Activated T-helper 1 cell treated with anti-CD3 and anti-CD28 coated beads, Interleukin-2, amount 50 U/mL, for 16 hours (primary cell): ENCODE results near the gene GOLPH3L.
"Not testable (repeated sequence)": the region's sequence is repeated elsewhere in the genome, so short reads cannot be mapped to it uniquely, and the experiment has no call there.

Experiments
- DNase-seq, 2 donors: peaks; one replicate each; pipeline ENCODE4 v3.0.0-alpha.2; 2020; ENCODE audit warnings: low read depth in 1 of 2, low spot score in 1 of 2

The GOLPH3L gene

GRCh38 chr1:150619576-150620509 is 77.1 kb downstream of the GOLPH3L start:
- DNase-seq = no peak

- no peak for DNase-seq
Measured at GRCh38 chr1:150615346-150616201, 81.4 kb downstream of the GOLPH3L start.

GRCh38 chr1:150613061-150613920 is 83.7 kb downstream of the GOLPH3L start:
- no peak for DNase-seq

DNA sequence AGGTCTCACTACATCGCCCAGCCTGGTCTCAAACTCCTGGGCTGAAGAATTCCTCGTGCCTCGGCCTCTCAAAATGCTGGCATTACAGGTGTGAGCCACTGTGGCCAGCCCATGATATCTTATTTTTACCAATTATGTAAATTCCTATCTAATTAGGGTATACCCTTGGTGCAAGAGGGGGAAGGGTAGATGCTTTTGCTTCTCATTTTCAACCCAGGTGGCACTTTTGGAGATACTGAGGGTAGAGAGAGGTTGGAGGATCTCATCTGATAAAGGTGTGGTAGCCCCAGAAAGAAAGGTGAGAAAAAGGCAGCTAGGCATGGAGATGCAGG is 85.0 kb downstream of the GOLPH3L start:
- no peak for DNase-seq

- DNase-seq = no peak
Measured at GRCh38 chr1:150610576-150610975, 86.4 kb downstream of the GOLPH3L start.

DNA sequence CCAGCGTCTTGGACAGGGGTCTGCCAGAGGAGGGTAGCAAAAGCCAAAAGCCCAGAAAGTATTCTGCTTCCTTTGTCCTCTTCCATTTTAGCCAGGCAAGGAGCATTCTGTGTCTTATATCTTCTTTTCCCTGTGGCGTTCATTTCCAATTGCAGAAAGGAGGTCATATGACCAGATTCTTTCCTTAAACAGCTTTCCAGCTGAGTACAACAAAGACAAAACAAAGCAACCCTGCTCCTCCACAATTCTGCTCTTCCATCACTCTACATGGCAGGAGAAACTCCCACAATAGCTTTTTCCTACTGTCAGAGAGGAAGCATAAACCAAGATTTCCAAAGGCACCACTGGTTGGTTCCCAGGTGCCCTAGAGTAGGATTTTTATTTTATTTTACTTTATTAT is 87.2 kb downstream of the GOLPH3L start:
- DNase-seq = no peak

- DNase-seq = no peak
Measured at GRCh38 chr1:150606463-150607142, 90.4 kb downstream of the GOLPH3L start.

- DNase-seq = not testable (repeated sequence)
Measured at GRCh38 chr1:150605451-150605731, 91.6 kb downstream of the GOLPH3L start.

DNA sequence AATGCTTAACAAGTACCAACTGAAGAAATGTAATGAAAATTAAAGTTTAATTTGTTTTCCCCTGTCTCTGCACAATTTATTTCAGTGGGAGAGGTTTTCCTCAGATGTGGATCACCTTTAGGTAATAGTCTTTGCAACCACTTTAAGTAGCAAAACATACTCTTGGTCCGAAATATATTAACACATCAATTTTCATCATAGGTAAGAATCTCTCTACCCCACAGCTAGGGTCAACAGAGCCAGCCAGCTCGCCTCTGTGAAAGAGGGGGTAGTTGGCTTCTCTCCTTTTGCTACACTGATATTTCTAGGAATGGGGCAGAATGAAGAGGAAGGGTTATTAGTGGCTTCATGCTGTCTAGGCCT is 92.7 kb downstream of the GOLPH3L start:
- DNase-seq = no peak

- no peak for DNase-seq
Measured at GRCh38 chr1:150603711-150604110, 93.2 kb downstream of the GOLPH3L start.

DNA sequence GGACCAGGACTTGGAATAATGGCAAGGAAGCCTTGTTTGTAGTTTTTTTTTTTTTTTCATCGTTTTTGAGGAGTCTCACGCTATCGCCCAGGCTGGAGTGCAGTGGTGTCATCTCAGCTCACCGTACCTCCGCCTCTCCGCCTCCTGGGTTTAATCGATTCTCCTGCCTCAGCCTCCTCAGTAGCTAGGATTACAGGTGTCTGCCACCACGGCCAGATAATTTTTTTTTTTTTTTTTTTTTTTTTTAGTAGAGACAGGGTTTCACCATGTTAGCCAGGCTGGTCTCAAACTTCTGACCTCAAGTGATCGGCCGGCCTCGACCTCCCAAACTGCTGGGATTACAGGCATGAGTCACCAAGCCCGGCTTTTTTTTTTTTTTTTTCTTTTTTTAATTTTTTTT is 94.6 kb downstream of the GOLPH3L start:
- DNase-seq = not testable (repeated sequence)

DNA sequence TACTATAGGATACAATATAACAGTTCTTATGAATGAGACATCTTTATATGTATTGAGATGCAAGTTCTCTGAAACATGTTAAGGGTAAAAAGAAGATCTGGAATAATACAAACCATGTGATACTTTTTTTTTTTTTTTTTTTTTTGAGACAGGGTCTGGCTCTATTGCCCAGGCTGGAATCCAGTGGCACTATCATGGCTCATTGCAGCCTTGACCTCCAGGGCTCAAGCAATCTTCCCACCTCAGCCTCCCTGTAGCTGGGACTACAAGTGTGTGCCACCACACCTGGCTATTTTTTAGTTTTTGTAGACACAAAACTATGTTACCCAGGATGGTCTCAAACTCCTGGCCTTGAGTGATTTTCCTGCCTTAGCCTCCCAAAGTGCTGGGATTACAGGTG is 95.4 kb downstream of the GOLPH3L start:
- DNase-seq = no peak

DNA sequence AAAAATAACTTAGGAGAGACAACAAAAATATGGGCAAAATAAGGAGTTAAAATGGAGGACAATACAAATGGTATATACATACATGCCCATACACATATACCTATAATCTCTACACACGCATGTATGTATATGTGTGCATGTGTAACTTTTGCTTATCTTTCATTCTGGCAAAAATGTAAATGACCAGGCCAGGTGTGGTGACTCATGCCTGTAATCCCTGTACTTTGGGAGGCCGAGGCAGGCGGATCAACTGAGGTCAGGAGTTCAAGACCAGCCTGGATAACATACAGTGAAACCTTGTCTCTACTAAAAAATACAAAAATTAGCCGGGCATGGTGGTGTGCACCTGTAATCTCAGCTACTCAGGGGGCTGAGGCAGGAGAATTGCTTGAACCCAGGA is 98.6 kb downstream of the GOLPH3L start:
- not testable (repeated sequence) for DNase-seq

- DNase-seq = no peak
Measured at GRCh38 chr1:150596976-150597375, 100.0 kb downstream of the GOLPH3L start.
